SU-DHL-6 (cell line): ENCODE measurements around the gene PARP8.

Experiments used
- CTCF ChIP-seq: fragments of 200-600 bp; sonication (generic); IDR thresholded peaks from one replicate; pipeline ENCODE4 v1.5.1; 2017; ENCODE audit warnings: antibody characterized with exemption, mild to moderate bottlenecking, low read length, moderate library complexity; ENCODE audit not compliant: insufficient read depth, poor library complexity, severe bottlenecking
- EZH2phosphoT487 ChIP-seq: fragments of 200-600 bp; sonication (generic), shearing (Covaris generic); conservative IDR thresholded peaks from 2 replicates; pipeline ENCODE4 v1.6.1; 2018; ENCODE audit warnings: mild to moderate bottlenecking, antibody characterized with exemption, low read length, moderate library complexity, mixed read lengths

- TF ChIP-seq CTCF: no peak
- TF ChIP-seq EZH2phosphoT487: no peak
Observed at GRCh38 chr5:50727845-50728244, 61.4 kb downstream of the PARP8 start.
